ENCODE data around the gene HBG2. TPM values are rescaled to one million over a fixed set of nuclear protein-coding genes. Genes with fewer than 3 reads are reported as not detected.

The HBG2 gene
- total and polyA plus RNA-seq, 2 experiments from 2014 or later = not detected

DNA sequence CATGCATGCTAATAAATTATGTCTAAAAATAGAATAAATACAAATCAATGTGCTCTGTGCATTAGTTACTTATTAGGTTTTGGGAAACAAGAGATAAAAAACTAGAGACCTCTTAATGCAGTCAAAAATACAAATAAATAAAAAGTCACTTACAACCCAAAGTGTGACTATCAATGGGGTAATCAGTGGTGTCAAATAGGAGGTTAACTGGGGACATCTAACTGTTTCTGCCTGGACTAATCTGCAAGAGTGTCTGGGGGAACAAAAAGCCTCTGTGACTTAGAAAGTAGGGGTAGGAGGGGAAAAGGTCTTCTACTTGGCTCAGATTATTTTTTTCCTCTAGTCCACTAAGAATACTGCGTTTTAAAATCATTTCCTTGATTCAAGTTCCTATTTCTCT is 26.9 kb downstream of the HBG2 start:
- H3K79me2 ChIP-seq (replicated peaks; ENCODE audit: insufficient read depth) = no peaks in the 10 kb centered on the region

More for the DNA sequence above, 26.9 kb downstream of the HBG2 start:
- Mint-ChIP-seq H3K4me1 (no peaks in the 10 kb centered on the region), H3K9me3 (peaks cover 4% of the 10 kb centered on the region; the same call in 1 of the 3 replicates), H3K36me3 (ENCODE audit: low read depth) (no peaks in the 10 kb centered on the region; the same call in 2 of the 3 replicates), H3K27me3 (ENCODE audit: insufficient read depth, low read depth, poor library complexity) (no peaks in the 10 kb centered on the region), H3K27ac (no peak overlapping the region), H3K4me3 (no peak overlapping the region)
- DNase-seq (ENCODE audit: low spot score) = no peak
- Histone ChIP-seq H3K4me3 (no peak overlapping the region), H3K9me2 (ENCODE audit: insufficient read depth) (no peaks in the 10 kb centered on the region), H3K27ac (ENCODE audit: low read depth) (no peak overlapping the region), H3F3A (replicated peaks; ENCODE audit: low read depth) (no peaks in the 10 kb centered on the region), H3K27me3 (ENCODE audit: insufficient read depth) (no peaks in the 10 kb centered on the region), H4K20me1 (replicated peaks; ENCODE audit: insufficient read depth) (no peaks in the 10 kb centered on the region), H3K36me3 (ENCODE audit: insufficient read depth) (no peaks in the 10 kb centered on the region), H2AFZ (no peak overlapping the region), H3K4me1 (ENCODE audit: insufficient read depth) (no peaks in the 10 kb centered on the region), H3K4me2 (no peak overlapping the region)
- TF ChIP-seq STAT1 (IDR thresholded peaks at IDR 0.05; ENCODE audit: unreplicated experiment) = no peak
- TF ChIP-seq, protein P1, sequence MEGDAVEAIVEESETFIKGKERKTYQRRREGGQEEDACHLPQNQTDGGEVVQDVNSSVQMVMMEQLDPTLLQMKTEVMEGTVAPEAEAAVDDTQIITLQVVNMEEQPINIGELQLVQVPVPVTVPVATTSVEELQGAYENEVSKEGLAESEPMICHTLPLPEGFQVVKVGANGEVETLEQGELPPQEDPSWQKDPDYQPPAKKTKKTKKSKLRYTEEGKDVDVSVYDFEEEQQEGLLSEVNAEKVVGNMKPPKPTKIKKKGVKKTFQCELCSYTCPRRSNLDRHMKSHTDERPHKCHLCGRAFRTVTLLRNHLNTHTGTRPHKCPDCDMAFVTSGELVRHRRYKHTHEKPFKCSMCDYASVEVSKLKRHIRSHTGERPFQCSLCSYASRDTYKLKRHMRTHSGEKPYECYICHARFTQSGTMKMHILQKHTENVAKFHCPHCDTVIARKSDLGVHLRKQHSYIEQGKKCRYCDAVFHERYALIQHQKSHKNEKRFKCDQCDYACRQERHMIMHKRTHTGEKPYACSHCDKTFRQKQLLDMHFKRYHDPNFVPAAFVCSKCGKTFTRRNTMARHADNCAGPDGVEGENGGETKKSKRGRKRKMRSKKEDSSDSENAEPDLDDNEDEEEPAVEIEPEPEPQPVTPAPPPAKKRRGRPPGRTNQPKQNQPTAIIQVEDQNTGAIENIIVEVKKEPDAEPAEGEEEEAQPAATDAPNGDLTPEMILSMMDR (conservative IDR thresholded peaks at IDR 0.05; ENCODE audit: low read depth in 2 of 2) = no peak
- TF ChIP-seq, protein P2, sequence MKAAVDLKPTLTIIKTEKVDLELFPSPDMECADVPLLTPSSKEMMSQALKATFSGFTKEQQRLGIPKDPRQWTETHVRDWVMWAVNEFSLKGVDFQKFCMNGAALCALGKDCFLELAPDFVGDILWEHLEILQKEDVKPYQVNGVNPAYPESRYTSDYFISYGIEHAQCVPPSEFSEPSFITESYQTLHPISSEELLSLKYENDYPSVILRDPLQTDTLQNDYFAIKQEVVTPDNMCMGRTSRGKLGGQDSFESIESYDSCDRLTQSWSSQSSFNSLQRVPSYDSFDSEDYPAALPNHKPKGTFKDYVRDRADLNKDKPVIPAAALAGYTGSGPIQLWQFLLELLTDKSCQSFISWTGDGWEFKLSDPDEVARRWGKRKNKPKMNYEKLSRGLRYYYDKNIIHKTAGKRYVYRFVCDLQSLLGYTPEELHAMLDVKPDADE (IDR thresholded peaks at IDR 0.05) = no peak
- TF ChIP-seq NANOG (IDR thresholded peaks at IDR 0.05; ENCODE audit: borderline replicate concordance) = no peak
- no peak for TF ChIP-seq CREB1 (CRISPR knock-in tag; IDR thresholded peaks at IDR 0.05; ENCODE audit: low read depth)
- TF ChIP-seq ZNF331 (CRISPR knock-in tag; IDR thresholded peaks at IDR 0.05; ENCODE audit: low read depth) = no peak
- no peak for TF ChIP-seq ZNF114 (CRISPR knock-in tag; IDR thresholded peaks at IDR 0.05)
- no peak for TF ChIP-seq JUNB (IDR thresholded peaks at IDR 0.05; ENCODE audit: unreplicated experiment)
- TF ChIP-seq, protein P3, sequence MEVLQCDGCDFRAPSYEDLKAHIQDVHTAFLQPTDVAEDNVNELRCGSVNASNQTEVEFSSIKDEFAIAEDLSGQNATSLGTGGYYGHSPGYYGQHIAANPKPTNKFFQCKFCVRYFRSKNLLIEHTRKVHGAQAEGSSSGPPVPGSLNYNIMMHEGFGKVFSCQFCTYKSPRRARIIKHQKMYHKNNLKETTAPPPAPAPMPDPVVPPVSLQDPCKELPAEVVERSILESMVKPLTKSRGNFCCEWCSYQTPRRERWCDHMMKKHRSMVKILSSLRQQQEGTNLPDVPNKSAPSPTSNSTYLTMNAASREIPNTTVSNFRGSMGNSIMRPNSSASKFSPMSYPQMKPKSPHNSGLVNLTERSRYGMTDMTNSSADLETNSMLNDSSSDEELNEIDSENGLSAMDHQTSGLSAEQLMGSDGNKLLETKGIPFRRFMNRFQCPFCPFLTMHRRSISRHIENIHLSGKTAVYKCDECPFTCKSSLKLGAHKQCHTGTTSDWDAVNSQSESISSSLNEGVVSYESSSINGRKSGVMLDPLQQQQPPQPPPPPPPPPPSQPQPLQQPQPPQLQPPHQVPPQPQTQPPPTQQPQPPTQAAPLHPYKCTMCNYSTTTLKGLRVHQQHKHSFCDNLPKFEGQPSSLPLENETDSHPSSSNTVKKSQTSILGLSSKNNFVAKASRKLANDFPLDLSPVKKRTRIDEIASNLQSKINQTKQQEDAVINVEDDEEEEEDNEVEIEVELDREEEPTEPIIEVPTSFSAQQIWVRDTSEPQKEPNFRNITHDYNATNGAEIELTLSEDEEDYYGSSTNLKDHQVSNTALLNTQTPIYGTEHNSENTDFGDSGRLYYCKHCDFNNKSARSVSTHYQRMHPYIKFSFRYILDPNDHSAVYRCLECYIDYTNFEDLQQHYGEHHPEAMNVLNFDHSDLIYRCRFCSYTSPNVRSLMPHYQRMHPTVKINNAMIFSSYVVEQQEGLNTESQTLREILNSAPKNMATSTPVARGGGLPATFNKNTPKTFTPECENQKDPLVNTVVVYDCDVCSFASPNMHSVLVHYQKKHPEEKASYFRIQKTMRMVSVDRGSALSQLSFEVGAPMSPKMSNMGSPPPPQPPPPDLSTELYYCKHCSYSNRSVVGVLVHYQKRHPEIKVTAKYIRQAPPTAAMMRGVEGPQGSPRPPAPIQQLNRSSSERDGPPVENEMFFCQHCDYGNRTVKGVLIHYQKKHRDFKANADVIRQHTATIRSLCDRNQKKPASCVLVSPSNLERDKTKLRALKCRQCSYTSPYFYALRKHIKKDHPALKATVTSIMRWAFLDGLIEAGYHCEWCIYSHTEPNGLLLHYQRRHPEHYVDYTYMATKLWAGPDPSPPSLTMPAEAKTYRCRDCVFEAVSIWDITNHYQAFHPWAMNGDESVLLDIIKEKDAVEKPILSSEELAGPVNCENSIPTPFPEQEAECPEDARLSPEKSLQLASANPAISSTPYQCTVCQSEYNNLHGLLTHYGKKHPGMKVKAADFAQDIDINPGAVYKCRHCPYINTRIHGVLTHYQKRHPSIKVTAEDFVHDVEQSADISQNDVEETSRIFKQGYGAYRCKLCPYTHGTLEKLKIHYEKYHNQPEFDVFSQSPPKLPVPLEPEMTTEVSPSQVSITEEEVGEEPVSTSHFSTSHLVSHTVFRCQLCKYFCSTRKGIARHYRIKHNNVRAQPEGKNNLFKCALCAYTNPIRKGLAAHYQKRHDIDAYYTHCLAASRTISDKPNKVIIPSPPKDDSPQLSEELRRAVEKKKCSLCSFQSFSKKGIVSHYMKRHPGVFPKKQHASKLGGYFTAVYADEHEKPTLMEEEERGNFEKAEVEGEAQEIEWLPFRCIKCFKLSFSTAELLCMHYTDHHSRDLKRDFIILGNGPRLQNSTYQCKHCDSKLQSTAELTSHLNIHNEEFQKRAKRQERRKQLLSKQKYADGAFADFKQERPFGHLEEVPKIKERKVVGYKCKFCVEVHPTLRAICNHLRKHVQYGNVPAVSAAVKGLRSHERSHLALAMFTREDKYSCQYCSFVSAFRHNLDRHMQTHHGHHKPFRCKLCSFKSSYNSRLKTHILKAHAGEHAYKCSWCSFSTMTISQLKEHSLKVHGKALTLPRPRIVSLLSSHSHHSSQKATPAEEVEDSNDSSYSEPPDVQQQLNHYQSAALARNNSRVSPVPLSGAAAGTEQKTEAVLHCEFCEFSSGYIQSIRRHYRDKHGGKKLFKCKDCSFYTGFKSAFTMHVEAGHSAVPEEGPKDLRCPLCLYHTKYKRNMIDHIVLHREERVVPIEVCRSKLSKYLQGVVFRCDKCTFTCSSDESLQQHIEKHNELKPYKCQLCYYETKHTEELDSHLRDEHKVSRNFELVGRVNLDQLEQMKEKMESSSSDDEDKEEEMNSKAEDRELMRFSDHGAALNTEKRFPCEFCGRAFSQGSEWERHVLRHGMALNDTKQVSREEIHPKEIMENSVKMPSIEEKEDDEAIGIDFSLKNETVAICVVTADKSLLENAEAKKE (CRISPR knock-in tag; IDR thresholded peaks at IDR 0.05) = no peak
- no peak for TF ChIP-seq POLR2AphosphoS5 (IDR thresholded peaks at IDR 0.05; ENCODE audit: low read depth)
- no peak for TF ChIP-seq EZH2 (IDR thresholded peaks at IDR 0.05; ENCODE audit: low read depth, unreplicated experiment)
- TF ChIP-seq, protein P4, sequence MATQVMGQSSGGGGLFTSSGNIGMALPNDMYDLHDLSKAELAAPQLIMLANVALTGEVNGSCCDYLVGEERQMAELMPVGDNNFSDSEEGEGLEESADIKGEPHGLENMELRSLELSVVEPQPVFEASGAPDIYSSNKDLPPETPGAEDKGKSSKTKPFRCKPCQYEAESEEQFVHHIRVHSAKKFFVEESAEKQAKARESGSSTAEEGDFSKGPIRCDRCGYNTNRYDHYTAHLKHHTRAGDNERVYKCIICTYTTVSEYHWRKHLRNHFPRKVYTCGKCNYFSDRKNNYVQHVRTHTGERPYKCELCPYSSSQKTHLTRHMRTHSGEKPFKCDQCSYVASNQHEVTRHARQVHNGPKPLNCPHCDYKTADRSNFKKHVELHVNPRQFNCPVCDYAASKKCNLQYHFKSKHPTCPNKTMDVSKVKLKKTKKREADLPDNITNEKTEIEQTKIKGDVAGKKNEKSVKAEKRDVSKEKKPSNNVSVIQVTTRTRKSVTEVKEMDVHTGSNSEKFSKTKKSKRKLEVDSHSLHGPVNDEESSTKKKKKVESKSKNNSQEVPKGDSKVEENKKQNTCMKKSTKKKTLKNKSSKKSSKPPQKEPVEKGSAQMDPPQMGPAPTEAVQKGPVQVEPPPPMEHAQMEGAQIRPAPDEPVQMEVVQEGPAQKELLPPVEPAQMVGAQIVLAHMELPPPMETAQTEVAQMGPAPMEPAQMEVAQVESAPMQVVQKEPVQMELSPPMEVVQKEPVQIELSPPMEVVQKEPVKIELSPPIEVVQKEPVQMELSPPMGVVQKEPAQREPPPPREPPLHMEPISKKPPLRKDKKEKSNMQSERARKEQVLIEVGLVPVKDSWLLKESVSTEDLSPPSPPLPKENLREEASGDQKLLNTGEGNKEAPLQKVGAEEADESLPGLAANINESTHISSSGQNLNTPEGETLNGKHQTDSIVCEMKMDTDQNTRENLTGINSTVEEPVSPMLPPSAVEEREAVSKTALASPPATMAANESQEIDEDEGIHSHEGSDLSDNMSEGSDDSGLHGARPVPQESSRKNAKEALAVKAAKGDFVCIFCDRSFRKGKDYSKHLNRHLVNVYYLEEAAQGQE (IDR thresholded peaks at IDR 0.05; ENCODE audit: unreplicated experiment) = no peak
- TF ChIP-seq EZH2phosphoT487 (IDR thresholded peaks at IDR 0.05; ENCODE audit: unreplicated experiment) = no peak
- no peak for ATAC-seq

Data from GM23338 (cell line).